ENCODE measurements around the gene DCTPP1.

Gene DCTPP1

GRCh38 chr16:30401768-30402425 is 27.9 kb downstream of the DCTPP1 start:
- H3K4me3 ChIP-seq (ENCODE audit: low read length) = no peak overlapping the region
- H3F3A ChIP-seq (ENCODE audit: insufficient read depth, low read length) = peaks cover 17% of the 10 kb centered on the region
- H3K9me3 ChIP-seq (replicated peaks; ENCODE audit: insufficient read depth, low read length) = no peaks in the 10 kb centered on the region
- H3K4me2 ChIP-seq (ENCODE audit: low read depth, low read length) = no peak overlapping the region
- no peak overlapping the region for H3K27ac ChIP-seq (ENCODE audit: low read length)
- H3K36me3 ChIP-seq (replicated peaks; ENCODE audit: insufficient read depth, low read length) = 0 out of 2 replicates have a peak, but pooled peaks cover 2% of the 10 kb centered on the region
- no peak for DNase-seq
- H3K79me2 ChIP-seq (ENCODE audit: low read length) = peaks cover 12% of the 10 kb centered on the region
- TF ChIP-seq CTCF (IDR thresholded peaks at IDR 0.05; ENCODE audit: low read length) = no peak
- TF ChIP-seq EZH2phosphoT487 (IDR thresholded peaks at IDR 0.05; ENCODE audit: low read length) = no peak
- TF ChIP-seq EZH2 (optimal IDR thresholded peaks at IDR 0.05; ENCODE audit: low read depth, low read length) = no peak
- no peaks in the 10 kb centered on the region for H4K20me1 ChIP-seq (ENCODE audit: insufficient read depth, low read length)
- no peak overlapping the region for H3K9ac ChIP-seq (ENCODE audit: low read length)
- H3K27me3 ChIP-seq (replicated peaks; ENCODE audit: insufficient read depth, low read length) = no peaks in the 10 kb centered on the region
- no peak overlapping the region for H2AFZ ChIP-seq (ENCODE audit: low read length)
- no peaks in the 10 kb centered on the region for H3K9me2 ChIP-seq (replicated peaks; ENCODE audit: insufficient read depth, low read length)
- peaks cover 2% of the 10 kb centered on the region; the same call in 1 of the 2 replicates for H3K4me1 ChIP-seq (ENCODE audit: low read length)

- H3K4me3 ChIP-seq (ENCODE audit: low read length) = peak overlapping the region; percentile 78
- no peak for DNase-seq
- H3K27ac ChIP-seq (ENCODE audit: low read length) = no peak overlapping the region; the same call in 1 of the 2 replicates
- no peaks in the 10 kb centered on the region for H3K9me3 ChIP-seq (replicated peaks; ENCODE audit: insufficient read depth, low read length)
- 0 out of 2 replicates have a peak, but pooled peaks cover 4% of the 10 kb centered on the region for H3K4me1 ChIP-seq (ENCODE audit: low read length)
- H3K79me2 ChIP-seq (ENCODE audit: low read length) = peaks cover 25% of the 10 kb centered on the region
- 0 out of 2 replicates have a peak, but pooled peaks cover 2% of the 10 kb centered on the region for H3K36me3 ChIP-seq (replicated peaks; ENCODE audit: insufficient read depth, low read length)
- TF ChIP-seq EZH2 (optimal IDR thresholded peaks at IDR 0.05; ENCODE audit: low read depth, low read length) = no peak
- no peak for TF ChIP-seq EZH2phosphoT487 (IDR thresholded peaks at IDR 0.05; ENCODE audit: low read length)
- no peak for TF ChIP-seq CTCF (IDR thresholded peaks at IDR 0.05; ENCODE audit: low read length)
- no peaks in the 10 kb centered on the region for H3K27me3 ChIP-seq (replicated peaks; ENCODE audit: insufficient read depth, low read length)
- peaks cover 24% of the 10 kb centered on the region for H3F3A ChIP-seq (ENCODE audit: insufficient read depth, low read length)
- H3K9ac ChIP-seq (ENCODE audit: low read length) = peak overlapping the region; percentile 78; the same call in 1 of the 2 replicates
- peak overlapping the region; percentile 92; the same call in 1 of the 2 replicates for H2AFZ ChIP-seq (ENCODE audit: low read length)
- H3K4me2 ChIP-seq (ENCODE audit: low read depth, low read length) = peak overlapping the region; percentile 93
- no peaks in the 10 kb centered on the region for H3K9me2 ChIP-seq (replicated peaks; ENCODE audit: insufficient read depth, low read length)
- H4K20me1 ChIP-seq (ENCODE audit: insufficient read depth, low read length) = no peaks in the 10 kb centered on the region
Observed at GRCh38 chr16:30399435-30400186, 30.2 kb downstream of the DCTPP1 start.

GRCh38 chr16:30398661-30399434 is 31.0 kb downstream of the DCTPP1 start:
- Histone ChIP-seq H3K9me2 (replicated peaks; ENCODE audit: insufficient read depth, low read length) (no peaks in the 10 kb centered on the region), H3K27me3 (replicated peaks; ENCODE audit: insufficient read depth, low read length) (no peaks in the 10 kb centered on the region), H3K4me2 (ENCODE audit: low read depth, low read length) (no peak overlapping the region), H2AFZ (ENCODE audit: low read length) (no peak overlapping the region), H3K4me1 (ENCODE audit: low read length) (0 out of 2 replicates have a peak, but pooled peaks cover 4% of the 10 kb centered on the region), H3K9ac (ENCODE audit: low read length) (no peak overlapping the region), H3K36me3 (replicated peaks; ENCODE audit: insufficient read depth, low read length) (0 out of 2 replicates have a peak, but pooled peaks cover 2% of the 10 kb centered on the region), H4K20me1 (ENCODE audit: insufficient read depth, low read length) (no peaks in the 10 kb centered on the region), H3F3A (ENCODE audit: insufficient read depth, low read length) (peaks cover 29% of the 10 kb centered on the region), H3K79me2 (ENCODE audit: low read length) (peaks cover 25% of the 10 kb centered on the region), H3K9me3 (replicated peaks; ENCODE audit: insufficient read depth, low read length) (no peaks in the 10 kb centered on the region), H3K27ac (ENCODE audit: low read length) (no peak overlapping the region), H3K4me3 (ENCODE audit: low read length) (no peak overlapping the region)
- TF ChIP-seq CTCF (IDR thresholded peaks at IDR 0.05; ENCODE audit: low read length) (no peak), EZH2 (optimal IDR thresholded peaks at IDR 0.05; ENCODE audit: low read depth, low read length) (no peak), EZH2phosphoT487 (IDR thresholded peaks at IDR 0.05; ENCODE audit: low read length) (no peak)
- DNase-seq = no peak
